Gastrocnemius medialis (tissue), 4 donors: ENCODE data around the gene SETBP1. TPM values are rescaled to one million over a fixed set of nuclear protein-coding genes. Genes with fewer than 3 reads are reported as not detected.

ENCODE experiments used
- ATAC-seq, 2 donors: fragments of 150-250 bp; one replicate each; pipeline ENCODE4 v1.9.1; 2016
- DNase-seq, 2 donors: peaks; one replicate each; pipeline ENCODE4 v3.0.0-alpha.2; 2019
- H3K27ac ChIP-seq, 4 donors: fragments of 200-600 bp; sonication (generic); 1 replicate in 1 of 4; 2 replicates in 3 of 4; pipeline ENCODE4 v1.5.1; 2016 to 2018; ENCODE audit warnings: mild to moderate bottlenecking in 2 of 4, moderate library complexity in 1 of 4
- H3K27me3 ChIP-seq, 3 donors: fragments of 200-600 bp; sonication (generic) in 2 of 3; 1 replicate in 1 of 3; 2 replicates in 2 of 3; pipeline versions ENCODE4 v1.5.1 to v1.6.0; 2016 to 2019; ENCODE audit warnings: mild to moderate bottlenecking in 1 of 3, moderate library complexity in 1 of 3
- H3K36me3 ChIP-seq, 2 donors: fragments of 200-600 bp; sonication (generic) in 1 of 2; one replicate each; pipeline ENCODE4 v1.5.1; 2017 to 2018
- H3K4me1 ChIP-seq, 2 donors: fragments of 200-600 bp; sonication (generic) in 1 of 2; one replicate each; pipeline ENCODE4 v1.5.1; 2016 to 2017; ENCODE audit warnings: mild to moderate bottlenecking in 2 of 2
- H3K4me3 ChIP-seq, 4 donors: fragments of 200-600 bp; sonication (generic) in 3 of 4; 1 replicate in 1 of 4; 2 replicates in 3 of 4; pipeline ENCODE4 v1.5.1; 2016 to 2019; ENCODE audit warnings: mild to moderate bottlenecking in 2 of 4
- H3K9me3 ChIP-seq, 3 donors: fragments of 200-600 bp; sonication (generic) in 2 of 3; 1 replicate in 1 of 3; 2 replicates in 2 of 3; pipeline ENCODE4 v1.5.1; 2016 to 2019
- CTCF ChIP-seq, 5 experiments: fragments of 450-650 bp in 3 of 5; fragments of 200-600 bp in 2 of 5; sonication (generic) in 2 of 5; IDR thresholded peaks in 4 of 5; conservative IDR thresholded peaks in 1 of 5; 1 replicate in 4 of 5; 2 replicates in 1 of 5; pipeline ENCODE4 v1.5.1; 2016 to 2019; ENCODE audit warnings: antibody characterized with exemption in 5 of 5, mild to moderate bottlenecking in 3 of 5, moderate library complexity in 3 of 5
- POLR2A ChIP-seq, 2 donors: fragments of 450-650 bp; IDR thresholded peaks; one replicate each; pipeline ENCODE4 v1.6.1; 2017; ENCODE audit warnings: antibody characterized with exemption in 2 of 2, mild to moderate bottlenecking in 2 of 2, moderate library complexity in 2 of 2
- in situ Hi-C, 4 donors: fragments of 200-750 bp; cut with MboI; loops; one replicate each; pipeline versions ENCODE4 v1.15.0 to v1.8.0; 2017; ENCODE audit warnings: low sequenced_read_pairs in 4 of 4
- intact Hi-C: fragments of 100-400 bp; cut with DNase I; formaldehyde crosslinking; loops from one replicate; pipeline ENCODE4 v1.15.1; 2023; ENCODE audit warnings: low total_unique reads
- total RNA-seq, 4 donors: library from RNA; depleted of rRNA; stranded (reverse); fragments of >200 nt; gene quantifications; one replicate each; pipeline versions ENCODE4 v1.1.0 to v1.2.3, GENCODE V29; 2016

SETBP1 gene
- total RNA-seq, 4 donors from 2014 or later: 9.2 to 20.0 (median 15.3) TPM

GRCh38 chr18:44949967-44950366, 269.3 kb downstream of the SETBP1 start:
- peaks cover 0 to 4% of the 10 kb centered on the region in 2 donors for H3K4me1 ChIP-seq
- in situ Hi-C loops: no loop called here
- no peak for ATAC-seq
- no peak for DNase-seq
- intact Hi-C loops: no loop called here
- TF ChIP-seq CTCF (IDR thresholded peaks at IDR 0.05 in 4 of 5, conservative IDR thresholded peaks at IDR 0.05 in 1 of 5): no peak
- TF ChIP-seq POLR2A (IDR thresholded peaks at IDR 0.05): no peak
- H3K9me3 ChIP-seq: no peaks in the 10 kb centered on the region
- H3K36me3 ChIP-seq: peaks cover 0 to 9% of the 10 kb centered on the region in 2 donors
- H3K27ac ChIP-seq: no peak overlapping the region
- H3K27me3 ChIP-seq: no peaks in the 10 kb centered on the region
- no peak overlapping the region for H3K4me3 ChIP-seq

GRCh38 chr18:44950685-44951195, 270.1 kb downstream of the SETBP1 start:
- ATAC-seq (no peak), DNase-seq (no peak)
- Histone ChIP-seq H3K4me1 (peaks cover 5 to 11% of the 10 kb centered on the region in 2 donors), H3K27ac (no peak overlapping the region), H3K9me3 (no peaks in the 10 kb centered on the region), H3K4me3 (no peak overlapping the region), H3K27me3 (no peaks in the 10 kb centered on the region), H3K36me3 (peaks cover 0 to 9% of the 10 kb centered on the region in 2 donors)
- in situ Hi-C loops: no loop called here
- intact Hi-C loops: no loop called here
- TF ChIP-seq CTCF (IDR thresholded peaks at IDR 0.05 in 4 of 5, conservative IDR thresholded peaks at IDR 0.05 in 1 of 5): no peak
- TF ChIP-seq POLR2A (IDR thresholded peaks at IDR 0.05): no peak

GRCh38 chr18:44951748-44952147, 271.1 kb downstream of the SETBP1 start:
- no peak overlapping the region for H3K4me3 ChIP-seq
- DNase-seq (no peak), ATAC-seq (no peak)
- H3K27me3 ChIP-seq: no peaks in the 10 kb centered on the region
- H3K36me3 ChIP-seq: peaks cover 0 to 9% of the 10 kb centered on the region in 2 donors
- intact Hi-C loops: no loop called here
- peaks cover 9 to 21% of the 10 kb centered on the region in 2 donors for H3K4me1 ChIP-seq
- no peak for TF ChIP-seq POLR2A (IDR thresholded peaks at IDR 0.05)
- TF ChIP-seq CTCF (IDR thresholded peaks at IDR 0.05 in 4 of 5, conservative IDR thresholded peaks at IDR 0.05 in 1 of 5): no peak
- no peaks in the 10 kb centered on the region for H3K9me3 ChIP-seq
- in situ Hi-C loops: no loop called here
- no peak overlapping the region for H3K27ac ChIP-seq

- in situ Hi-C loops: no loop called here
- intact Hi-C loops: no loop called here
These were observed 273.6 kb downstream of the SETBP1 start for GRCh38 chr18:44954257-44954656.

More at GRCh38 chr18:44954257-44954656, 273.6 kb downstream of the SETBP1 start:
- H3K27me3 ChIP-seq: no peaks in the 10 kb centered on the region
- H3K36me3 ChIP-seq: peaks cover 0 to 9% of the 10 kb centered on the region in 2 donors
- DNase-seq (no peak), ATAC-seq (no peak)
- no peaks in the 10 kb centered on the region for H3K9me3 ChIP-seq
- no peak overlapping the region for H3K4me3 ChIP-seq
- H3K4me1 ChIP-seq: peaks cover 26 to 40% of the 10 kb centered on the region in 2 donors
- no peak overlapping the region for H3K27ac ChIP-seq
- TF ChIP-seq CTCF (IDR thresholded peaks at IDR 0.05 in 4 of 5, conservative IDR thresholded peaks at IDR 0.05 in 1 of 5) (no peak), POLR2A (IDR thresholded peaks at IDR 0.05) (no peak)
